ENCODE data around the gene ARL8A.
"Not testable (repeated sequence)": the region's sequence is repeated elsewhere in the genome, so short reads cannot be mapped to it uniquely, and the experiment has no call there.

ARL8A gene

GRCh38 chr1:202144402-202145067 lies at the start of gene ARL8A:
Gene ARL8A, minus strand, starts transcription at chr1:202144737. Its CDS starts 165 bp downstream, at chr1:202144572.
- no peak for DNase-seq

- DNase-seq: no peak
Measured at GRCh38 chr1:202194328-202194648, 49.8 kb upstream of the ARL8A start.

GRCh38 chr1:202193614-202194327 lies 49.2 kb upstream of the ARL8A start, which contains the start of gene LGR6:
Gene LGR6, plus strand, starts transcription at chr1:202193799. Its CDS starts 191 bp downstream, at chr1:202193990.
- no peak for DNase-seq

- DNase-seq: no peak
Measured at GRCh38 chr1:202192770-202193613, 48.5 kb upstream of the ARL8A start.

DNA sequence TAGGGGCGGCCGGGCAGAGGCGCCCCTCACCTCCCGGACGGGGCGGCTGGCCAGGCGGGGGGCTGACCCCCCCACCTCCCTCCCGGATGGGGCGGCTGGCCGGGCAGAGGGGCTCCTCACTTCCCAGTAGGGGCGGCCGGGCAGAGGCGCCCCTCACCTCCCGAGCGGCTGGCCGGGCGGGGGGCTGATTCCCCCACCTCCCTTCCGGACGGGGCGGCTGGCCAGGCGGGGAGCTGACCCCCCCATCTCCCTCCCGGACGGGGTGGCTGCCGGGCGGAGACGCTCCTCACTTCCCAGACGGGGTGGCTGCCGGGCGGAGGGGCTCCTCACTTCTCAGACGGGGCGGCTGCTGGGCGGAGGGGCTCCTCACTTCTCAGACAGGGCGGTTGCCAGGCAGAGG lies 46.9 kb upstream of the ARL8A start:
- not testable (repeated sequence) for DNase-seq

GRCh38 chr1:202189918-202190715 lies 45.6 kb upstream of the ARL8A start:
- no peak for DNase-seq

- no peak for DNase-seq
Measured at GRCh38 chr1:202189001-202189790, 44.7 kb upstream of the ARL8A start.

DNA sequence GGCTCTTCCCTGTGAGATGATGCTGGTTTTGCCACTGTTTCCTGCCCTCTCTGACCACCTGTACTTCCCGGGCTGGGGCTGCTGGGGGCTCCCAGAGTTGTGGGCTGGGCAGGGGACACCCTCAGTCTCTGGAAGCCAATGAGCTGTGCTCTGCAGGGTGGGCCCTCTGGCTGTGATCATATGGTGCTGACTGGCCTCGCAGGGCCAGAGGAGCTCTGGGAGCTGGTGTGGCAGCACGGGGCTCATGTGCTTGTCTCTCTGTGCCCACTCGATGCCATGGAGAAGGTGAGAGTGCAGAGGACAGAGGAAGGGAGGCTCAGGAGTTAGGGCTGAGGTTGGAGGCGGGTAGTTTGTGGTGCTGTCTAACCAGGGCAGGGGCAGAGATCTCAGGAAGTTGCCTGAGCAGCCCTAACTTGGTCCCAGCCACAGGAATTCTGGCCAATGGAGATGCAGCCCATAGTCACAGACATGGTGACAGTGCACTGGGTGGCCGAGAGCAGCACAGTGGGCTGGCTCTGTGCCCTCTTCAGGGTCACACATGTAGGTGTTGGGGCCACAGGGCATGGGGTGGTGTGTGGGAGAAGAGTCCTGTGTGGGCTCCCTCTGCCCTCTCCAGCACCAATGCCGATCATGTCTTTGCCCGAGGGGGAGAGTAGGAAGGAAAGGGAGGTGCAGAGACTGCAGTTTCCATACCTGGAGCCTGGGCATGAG lies 43.3 kb upstream of the ARL8A start:
- DNase-seq: no peak

DNA sequence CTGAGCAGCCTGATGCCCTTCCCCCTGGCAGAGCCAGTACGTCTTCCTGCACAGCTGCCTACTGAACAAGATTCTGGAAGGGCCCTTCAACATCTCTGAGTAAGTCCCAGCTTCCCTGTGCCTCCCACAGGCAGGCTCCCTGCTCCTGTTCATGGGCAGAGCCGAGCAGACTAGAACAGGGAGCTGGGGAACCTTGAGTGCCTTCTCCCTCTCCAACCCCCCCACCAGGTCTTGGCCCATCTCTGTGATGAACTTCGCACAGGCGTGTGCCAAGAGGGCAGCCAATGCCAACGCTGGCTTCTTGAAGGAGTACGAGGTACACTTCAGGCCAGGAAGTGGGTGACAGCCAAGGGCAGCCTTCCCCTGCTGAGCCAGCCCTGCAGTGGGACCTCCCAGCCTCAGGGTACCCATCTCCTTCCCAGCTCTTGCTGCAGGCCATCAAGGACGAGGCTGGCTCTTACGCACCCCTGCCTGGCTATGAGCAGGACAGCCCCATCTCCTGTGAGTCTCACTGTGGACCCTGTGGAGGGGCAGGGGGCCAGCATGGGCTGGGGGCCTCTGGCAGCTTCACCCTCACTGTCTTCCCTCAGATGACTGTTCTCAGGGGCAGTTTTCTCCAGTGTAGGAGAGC lies 42.6 kb upstream of the ARL8A start:
- DNase-seq: no peak

GRCh38 chr1:202186327-202186726 lies 41.8 kb upstream of the ARL8A start:
- no peak for DNase-seq

DNA sequence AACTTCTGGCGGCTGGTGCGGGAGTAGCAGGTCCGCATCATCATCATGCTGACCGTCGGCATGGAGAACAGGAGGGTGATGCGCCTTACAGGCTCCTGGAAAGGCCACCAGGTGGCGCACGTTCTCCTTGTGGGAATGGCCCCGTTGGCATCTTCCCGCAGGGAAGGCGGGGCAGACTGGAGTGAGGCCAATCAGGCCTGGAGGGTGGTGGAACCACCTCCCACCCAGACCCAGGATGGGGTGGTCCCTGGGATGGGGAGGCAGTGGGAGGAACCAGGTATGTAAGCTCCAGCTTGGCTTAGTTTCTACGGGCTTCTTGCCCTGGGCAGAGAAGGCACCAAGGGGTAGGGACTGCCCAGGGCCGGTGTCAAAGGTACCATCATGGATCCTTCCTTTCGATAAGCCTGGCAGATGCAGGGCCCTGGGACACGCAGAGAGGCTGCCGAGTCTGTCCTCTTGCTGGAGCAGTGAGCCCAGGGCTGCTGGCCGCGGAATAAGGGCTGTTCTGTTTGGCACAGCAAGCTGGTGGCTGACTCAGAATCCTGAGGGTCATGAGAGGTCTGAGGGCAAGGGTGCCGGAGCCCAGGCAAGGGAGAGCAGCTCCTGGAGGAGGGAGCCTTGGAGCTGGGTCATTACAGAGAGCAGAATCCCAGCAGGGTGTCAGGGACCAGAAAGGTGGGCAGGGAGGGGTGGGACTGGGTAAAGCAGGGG lies 40.4 kb upstream of the ARL8A start:
- DNase-seq: peak; percentile 26

DNA sequence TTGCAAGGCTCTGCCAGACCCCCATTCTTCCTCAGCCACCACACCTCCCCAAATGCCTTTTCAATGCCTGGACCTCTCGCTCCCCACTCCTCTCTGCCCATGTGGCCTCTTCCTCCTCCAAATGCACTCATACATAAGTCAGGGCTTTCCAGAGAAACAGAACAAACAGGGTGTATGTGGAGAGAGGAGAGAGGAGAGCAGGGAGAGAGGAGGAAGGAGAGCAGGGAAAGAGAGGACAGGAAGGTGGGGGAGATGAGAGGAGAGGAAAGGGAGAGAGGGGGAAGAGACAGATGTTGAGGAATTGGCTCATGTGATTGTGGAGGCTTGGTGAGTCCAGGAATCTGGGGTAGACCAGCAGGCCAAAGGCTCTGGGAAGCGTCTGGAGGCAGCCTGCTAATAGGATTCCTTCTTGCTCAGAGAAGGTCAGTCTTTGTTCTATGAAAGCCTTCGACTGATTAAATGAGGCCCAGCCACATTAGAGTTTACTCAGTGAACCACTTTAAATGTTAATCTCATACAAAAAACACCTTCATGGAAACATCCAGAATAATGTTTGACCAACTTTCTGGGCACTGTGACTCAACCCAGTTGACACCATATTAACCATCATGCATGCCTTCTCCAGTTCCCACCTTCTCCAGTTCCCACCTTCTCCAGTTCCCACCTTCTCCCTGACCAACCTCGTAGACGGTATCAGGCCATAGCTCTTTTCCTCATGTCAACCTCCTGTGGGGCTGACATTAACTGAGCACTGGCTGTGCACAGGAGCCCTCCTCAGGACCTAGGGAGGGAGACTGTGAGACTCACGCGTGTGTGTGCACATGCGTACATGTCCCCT lies 37.7 kb upstream of the ARL8A start:
- no peak for DNase-seq

- no peak for DNase-seq
Measured at GRCh38 chr1:202181586-202181985, 37.0 kb upstream of the ARL8A start.

DNA sequence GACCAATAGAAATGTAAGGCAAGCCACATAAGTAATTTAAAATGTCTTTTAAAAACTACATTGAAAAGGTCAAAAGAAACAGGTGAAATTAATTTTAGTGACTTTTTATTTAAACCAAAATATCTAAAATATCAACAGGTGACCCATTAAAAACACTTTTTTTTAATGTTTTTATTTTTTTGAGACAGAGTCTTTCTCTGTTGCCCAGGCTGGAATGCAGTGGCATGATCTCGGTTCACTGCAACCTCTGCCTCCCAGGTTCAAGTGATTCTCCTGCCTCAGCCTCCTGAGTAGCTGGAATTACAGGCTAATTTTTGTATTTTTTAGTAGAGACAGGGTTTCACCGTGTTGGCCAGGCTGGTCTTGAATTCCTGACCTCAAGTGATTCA lies 36.2 kb upstream of the ARL8A start:
- DNase-seq: not testable (repeated sequence)

GRCh38 chr1:202179828-202180750 lies 35.6 kb upstream of the ARL8A start:
- no peak for DNase-seq

GRCh38 chr1:202176949-202177927 lies 32.7 kb upstream of the ARL8A start:
- DNase-seq: no peak

DNA sequence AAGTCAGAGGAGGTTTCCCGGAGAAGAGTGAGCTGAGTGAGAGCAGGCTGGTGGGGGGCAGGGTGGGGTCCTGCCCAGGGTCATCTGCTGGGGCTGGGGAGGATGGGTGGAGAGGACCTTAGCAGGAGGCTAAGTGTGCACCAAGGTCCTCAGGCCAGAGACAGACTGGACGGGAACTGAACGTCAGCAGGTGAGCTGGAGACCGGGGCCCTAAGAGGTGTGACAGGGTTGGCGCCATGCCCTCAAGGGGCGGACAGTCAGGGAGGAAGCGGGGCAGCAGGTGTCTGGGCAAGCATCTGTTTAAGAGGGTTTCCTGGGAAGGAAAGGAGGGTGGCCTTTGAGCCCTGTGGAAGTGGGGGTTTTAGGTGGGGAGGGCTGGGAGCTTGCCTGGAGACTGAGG lies 29.5 kb upstream of the ARL8A start:
- DNase-seq: no peak
